ENCODE results near the gene PLAGL2. TPM values are rescaled to one million over a fixed set of nuclear protein-coding genes. Genes with fewer than 3 reads are reported as not detected.

Gene PLAGL2, protein sequence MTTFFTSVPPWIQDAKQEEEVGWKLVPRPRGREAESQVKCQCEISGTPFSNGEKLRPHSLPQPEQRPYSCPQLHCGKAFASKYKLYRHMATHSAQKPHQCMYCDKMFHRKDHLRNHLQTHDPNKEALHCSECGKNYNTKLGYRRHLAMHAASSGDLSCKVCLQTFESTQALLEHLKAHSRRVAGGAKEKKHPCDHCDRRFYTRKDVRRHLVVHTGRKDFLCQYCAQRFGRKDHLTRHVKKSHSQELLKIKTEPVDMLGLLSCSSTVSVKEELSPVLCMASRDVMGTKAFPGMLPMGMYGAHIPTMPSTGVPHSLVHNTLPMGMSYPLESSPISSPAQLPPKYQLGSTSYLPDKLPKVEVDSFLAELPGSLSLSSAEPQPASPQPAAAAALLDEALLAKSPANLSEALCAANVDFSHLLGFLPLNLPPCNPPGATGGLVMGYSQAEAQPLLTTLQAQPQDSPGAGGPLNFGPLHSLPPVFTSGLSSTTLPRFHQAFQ
- 0.59 and 1.1 TPM in 2 replicates for total RNA-seq (ENCODE audit: low replicate concordance)

DNA sequence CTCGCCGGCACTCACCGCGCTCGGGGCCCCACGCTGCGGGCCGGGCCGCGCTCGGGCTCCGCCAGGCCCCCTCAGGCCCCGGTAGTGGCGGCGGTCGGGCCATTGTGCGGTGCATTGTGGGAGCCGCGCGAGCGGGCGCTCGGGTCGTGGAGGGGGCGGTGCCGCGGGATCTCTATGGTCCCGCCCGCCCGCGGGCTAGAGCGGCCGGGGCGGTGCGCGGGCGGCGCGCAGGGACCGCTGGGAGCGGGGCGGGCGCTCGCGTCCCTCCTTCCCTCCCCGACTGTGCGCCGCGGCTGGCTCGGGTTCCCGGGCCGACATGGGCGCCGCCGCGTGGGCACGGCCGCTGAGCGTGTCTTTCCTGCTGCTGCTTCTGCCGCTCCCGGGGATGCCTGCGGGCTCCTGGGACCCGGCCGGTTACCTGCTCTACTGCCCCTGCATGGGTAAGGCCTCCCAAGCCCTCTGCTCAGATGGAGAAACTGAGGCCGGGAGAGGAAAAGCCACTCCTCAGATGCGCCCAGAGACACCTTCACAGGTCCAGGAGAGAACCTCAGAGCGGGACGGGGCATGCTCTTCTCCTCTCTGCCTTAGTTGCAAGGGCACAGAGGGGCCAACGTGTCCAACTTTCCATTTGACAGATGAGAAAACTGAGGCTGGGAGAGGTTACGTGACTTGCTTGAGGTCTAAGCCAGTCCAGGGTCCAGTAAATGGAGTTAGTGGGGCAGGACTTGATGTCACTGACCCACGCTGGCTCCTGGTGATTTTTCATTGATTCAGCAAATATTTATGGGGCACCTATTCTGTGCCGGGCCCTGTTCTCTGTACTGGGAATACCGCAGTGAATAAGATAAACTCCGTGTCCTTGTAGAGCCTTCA lies at the start of gene PLAGL2, which contains the start of gene POFUT1:
Gene PLAGL2, minus strand, starts transcription at position 118 of the 873 bp plus-strand sequence. CDS start 5,565 bp downstream, outside the sequence.
Gene POFUT1, plus strand, starts transcription at position 255 of the 873 bp plus-strand sequence. Its CDS starts 62 bp downstream, at position 317.

Other genes with a start within 250 kb of the PLAGL2 start
- gene XKR7, start 239.6 kb downstream of the PLAGL2 start, total RNA-seq (ENCODE audit: low replicate concordance) = not detected in 2 replicates
- 0.23 TPM in 1 of 2 replicates, not detected in the other for gene CCM2L, start 197.3 kb downstream of the PLAGL2 start, total RNA-seq (ENCODE audit: low replicate concordance)
- gene HCK, start 155.5 kb downstream of the PLAGL2 start, total RNA-seq (ENCODE audit: low replicate concordance) = not detected in 2 replicates
- 22.9 and 24.5 TPM in 2 replicates for gene TM9SF4, start 98.0 kb downstream of the PLAGL2 start, total RNA-seq (ENCODE audit: low replicate concordance)
- 27.4 and 29.1 TPM in 2 replicates for gene POFUT1, start 137 bp upstream of the PLAGL2 start, total RNA-seq (ENCODE audit: low replicate concordance)
- gene KIF3B, start 69.9 kb upstream of the PLAGL2 start, total RNA-seq (ENCODE audit: low replicate concordance) = 25.9 and 35.9 TPM in 2 replicates
- 23.8 and 26.8 TPM in 2 replicates for gene ASXL1, start 150.6 kb upstream of the PLAGL2 start, total RNA-seq (ENCODE audit: low replicate concordance)

All from smooth muscle cell of the coronary artery (primary cell).